ENCODE data around the gene APELA.
"Not testable (repeated sequence)": the region's sequence is repeated elsewhere in the genome, so short reads cannot be mapped to it uniquely, and the experiment has no call there.

The APELA gene

DNA sequence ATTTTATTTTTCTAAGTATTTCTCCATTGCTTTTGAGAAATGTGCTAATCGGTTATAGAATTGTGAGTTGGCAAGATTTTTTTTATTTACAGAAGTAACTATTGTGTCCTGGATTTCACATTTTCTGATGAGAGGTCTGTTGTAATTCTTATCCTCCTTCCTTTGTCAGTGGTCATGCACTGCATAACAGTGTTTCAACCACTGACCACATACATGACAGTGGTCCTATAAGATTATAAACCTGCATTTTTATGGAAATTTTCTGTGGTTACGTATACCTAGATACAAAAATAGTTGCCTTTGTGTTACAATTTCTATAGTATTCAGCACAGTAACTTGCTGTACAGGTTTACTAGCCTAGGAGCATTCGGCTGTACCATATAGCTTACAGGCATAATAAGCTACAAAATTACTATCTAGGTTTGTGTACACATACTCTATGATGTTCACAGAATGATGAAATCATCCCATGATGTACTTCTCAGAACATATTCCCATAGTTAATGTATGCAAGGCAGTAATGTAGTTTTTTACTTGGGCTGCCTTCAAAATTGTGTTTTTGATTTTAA, 47.8 kb downstream of the APELA start:
- DNase-seq (ENCODE audit: low spot score) (no peak), FAIRE-seq (no peak)

DNA sequence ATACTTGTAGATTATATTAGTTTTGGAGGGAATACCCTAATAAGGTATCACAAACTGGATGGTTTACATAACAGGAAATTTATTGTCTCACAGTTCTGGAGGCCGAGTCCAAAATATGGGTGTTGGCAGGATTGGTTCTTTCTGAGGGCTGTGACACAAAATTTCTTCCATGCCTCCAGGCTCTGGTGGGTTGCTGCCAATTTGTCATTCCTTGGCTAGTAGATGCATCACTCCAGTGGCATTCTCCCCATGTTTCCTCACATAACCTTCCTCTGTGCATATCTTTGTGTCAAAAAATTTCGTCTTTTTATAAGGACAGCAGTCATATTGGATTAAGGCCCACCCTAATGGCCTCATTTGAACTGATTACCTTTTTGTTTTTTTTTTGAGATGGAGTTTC, 49.3 kb downstream of the APELA start:
- no peak for DNase-seq (ENCODE audit: low spot score)
- no peak for FAIRE-seq

DNA sequence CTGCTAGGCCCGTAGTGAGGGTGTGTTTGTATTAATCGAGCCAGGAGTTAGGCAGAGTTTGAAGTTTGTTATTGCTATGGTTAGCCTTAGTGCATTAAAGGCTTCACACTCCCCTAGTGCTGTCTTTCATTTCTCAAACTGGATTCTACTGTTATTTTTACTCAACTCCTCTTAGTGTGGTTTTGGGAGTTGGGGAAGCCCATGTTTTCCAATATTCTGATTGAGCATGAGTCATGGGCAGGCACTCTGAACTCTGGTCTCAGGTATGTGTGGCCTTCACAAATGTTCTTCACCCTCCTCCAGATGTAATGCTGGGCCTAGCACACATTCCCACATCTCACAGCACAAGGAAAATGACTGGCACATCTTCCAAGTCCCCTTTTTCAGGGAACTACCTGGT, 50.1 kb downstream of the APELA start:
- FAIRE-seq: peak; percentile 40
- not testable (repeated sequence) for DNase-seq (ENCODE audit: low spot score)

DNA sequence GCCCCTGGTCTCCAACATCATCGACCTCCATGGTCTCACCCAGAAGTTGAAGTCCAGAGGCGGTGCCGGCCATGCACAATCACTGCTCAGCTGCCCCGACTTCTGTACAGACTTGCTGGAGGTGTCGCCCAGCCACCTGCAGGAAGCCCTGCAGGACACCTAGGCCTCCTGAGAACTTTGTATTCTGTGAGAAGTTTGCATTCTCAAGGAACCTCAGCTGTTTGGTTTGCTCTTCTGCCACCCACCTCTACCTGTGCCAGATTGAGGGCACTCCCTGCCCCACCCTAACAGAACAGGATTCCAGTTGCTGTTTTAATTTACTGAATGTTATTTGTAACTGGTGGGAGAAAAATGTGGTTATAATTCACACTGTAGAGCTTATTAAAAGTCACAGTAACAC, 53.7 kb downstream of the APELA start:
- no peak for DNase-seq (ENCODE audit: low spot score)
- FAIRE-seq: no peak

DNA sequence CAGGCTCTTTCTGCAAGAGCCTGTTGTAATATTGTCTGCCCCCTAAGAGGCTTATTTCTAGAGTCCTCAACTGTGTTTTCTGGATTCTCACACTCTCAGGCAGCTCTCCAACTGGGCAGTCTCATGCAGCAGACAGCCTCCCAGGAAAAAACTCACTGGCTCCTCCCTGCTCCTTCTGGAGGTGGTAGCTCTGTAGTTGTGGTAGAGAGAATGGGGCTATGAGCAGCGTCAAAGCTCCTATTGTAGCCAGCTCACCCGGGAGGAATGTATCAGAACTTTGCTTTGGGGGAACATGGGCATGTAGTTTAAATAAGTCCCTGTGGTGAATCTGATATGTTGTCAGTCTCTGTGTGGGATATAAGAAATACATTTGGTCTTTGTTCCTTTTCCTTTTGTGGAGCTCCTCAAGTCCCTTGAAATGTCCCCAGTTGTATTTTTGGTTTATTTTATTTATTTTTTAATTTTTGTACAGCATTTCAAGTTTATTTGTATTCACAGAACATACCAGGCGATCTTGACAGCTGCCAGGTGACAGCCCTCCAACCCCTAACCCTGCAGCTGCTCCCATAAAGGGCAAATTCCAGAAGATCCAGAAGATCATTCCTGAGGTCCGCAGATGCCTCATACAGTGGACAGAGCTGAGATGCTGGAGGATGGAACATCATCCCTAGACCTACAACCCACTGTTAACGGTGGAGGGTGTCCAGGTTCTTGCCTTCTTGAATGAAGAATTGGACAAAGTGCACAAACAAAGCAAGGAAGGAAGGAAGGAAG, 54.8 kb downstream of the APELA start:
- DNase-seq (ENCODE audit: low spot score) (peak; percentile 49), FAIRE-seq (no peak)

DNA sequence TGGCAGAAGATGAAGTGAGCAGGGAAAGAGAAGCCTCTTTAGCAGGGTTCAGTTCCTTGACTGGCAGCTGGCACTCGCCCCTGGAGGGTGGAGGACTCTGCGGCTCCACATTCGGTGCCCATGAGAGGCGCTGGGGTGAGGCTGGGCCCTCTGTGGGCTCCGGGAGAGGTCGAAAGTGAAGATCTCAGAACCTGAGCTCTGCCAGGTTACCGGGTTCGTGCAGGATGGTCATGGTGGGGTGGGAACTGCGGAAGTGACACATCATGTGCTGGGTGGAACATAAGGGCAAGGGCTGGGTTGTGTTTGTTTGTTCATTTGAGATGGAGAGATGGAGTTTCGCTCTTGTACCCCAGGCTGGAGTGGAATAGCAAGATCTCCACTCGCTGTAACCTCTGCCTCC, 56.3 kb downstream of the APELA start:
- DNase-seq (ENCODE audit: low spot score) (no peak), FAIRE-seq (no peak)

DNA sequence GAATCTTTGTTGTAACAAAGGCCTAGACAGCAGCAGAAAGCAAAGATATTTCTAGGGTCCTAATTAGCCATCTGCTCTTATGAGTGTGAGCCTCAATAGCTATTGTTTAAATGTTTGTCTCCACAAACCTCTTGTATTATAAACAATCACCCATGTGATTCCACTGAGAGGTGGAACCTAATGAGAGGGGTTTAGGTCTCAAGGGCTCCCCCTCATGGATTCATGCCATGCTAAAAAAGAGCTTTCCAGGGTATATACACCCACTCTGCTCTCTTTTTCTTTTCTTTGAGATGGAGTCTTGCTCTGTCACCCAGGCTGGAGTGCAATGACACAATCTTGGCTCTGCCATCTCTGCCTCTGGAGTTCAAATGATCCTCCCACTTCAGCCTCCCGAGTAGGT, 58.4 kb downstream of the APELA start:
- no peak for FAIRE-seq
- no peak for DNase-seq (ENCODE audit: low spot score)

DNA sequence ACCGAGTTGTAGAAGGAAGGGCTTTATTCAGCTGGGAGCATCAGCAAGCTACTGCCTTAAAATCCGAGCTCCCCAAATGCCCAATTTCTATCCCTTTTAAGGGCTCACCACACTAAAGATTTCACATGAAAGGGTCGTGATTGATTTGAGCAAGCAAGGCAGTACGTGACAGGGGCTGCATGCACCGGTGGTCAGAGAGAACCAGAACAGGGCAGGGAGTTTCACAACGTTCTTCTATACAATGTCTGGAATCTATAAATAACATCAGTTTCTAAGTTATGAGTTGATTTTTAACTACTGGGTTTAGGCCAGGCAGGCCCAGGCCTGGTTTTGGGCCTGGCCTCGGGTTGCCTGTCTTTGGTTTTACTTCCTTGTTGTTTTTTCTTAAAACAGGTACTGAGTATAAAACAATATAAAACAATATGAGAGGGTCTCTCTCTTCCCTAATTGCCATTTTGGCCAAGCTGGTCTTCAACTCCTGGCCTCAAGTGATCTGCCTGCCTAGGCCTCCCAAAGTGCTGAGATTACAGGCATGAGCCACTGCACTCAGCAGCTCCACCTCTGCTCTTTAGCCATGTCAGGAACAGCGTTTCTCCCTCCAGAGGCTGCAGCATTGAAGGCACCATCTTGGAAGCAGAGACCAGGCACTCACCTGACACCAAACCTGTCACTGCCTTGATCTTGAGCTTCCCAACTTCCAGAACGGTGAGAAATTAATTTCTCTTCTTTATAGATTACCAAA, 59.1 kb downstream of the APELA start:
- DNase-seq (ENCODE audit: low spot score); FAIRE-seq: not testable (repeated sequence)

DNA sequence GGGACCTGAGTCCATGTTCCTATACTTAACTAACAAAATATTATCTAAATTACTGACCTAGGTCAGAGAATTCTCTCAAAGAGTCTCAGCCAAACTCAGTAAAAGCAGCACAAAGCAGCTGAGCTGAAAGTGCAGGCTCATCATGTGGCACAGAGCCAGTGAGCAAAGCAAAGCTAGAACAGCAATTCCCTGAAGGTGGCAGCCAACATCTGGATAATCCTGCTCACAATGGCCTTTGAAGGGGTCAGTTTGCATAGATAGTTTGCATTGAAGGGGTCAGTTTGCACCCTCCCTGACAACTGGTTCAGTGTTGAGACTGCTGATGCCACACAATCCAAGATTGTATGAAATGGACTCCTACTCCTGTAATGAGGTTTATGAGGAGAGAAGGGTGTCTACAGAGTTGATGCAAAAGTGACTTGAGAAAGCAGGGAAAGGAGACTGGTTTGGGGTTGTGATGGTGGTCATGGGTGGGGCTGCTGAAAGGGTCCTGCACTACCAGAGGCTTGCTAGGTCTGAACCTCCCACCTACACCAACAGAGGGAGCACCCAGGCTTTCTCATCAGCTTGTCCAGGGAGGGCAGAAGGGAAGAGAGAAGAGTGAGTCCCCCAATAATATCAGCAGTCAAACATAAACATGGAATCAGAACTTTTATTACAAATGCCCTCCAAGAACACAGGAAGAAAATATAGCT, 60.7 kb downstream of the APELA start:
- FAIRE-seq (no peak), DNase-seq (ENCODE audit: low spot score) (no peak)

DNA sequence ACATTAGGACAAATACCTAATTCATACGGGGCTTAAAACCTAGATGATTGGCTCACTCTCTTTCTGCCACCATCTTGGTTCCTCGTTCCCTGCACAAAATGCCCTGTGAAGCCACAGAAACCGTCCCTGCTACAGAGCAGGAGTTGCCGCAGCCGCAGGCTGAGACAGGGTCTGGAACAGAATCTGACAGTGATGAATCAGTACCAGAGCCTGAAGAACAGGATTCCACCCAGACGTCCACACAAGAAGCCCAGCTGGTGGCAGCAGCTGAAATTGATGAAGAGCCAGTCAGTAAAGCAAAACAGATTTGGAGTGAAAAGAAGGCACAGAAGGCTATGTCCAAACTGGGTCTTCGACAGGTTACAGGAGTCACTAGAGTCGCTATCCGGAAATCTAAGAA, 66.2 kb downstream of the APELA start:
- FAIRE-seq (no peak), DNase-seq (ENCODE audit: low spot score) (no peak)

DNA sequence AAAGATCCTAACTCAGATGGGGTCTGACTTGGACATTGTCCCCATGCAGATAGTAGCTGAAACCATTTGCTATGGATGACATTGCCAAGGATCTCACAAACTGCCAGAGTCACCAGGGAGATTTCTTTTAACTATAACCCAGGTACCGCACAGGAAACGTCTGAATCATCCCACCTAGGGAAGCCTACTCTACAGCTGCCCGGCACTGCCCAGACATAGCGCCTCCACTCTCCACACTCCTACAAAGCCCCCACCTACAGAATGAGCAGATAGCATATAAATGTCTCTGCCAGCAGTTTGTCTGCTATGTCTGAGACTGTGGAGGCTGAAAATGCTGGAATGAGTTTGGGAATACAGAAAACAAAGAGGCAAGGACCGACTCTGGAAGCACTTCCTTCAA, 68.2 kb downstream of the APELA start:
- FAIRE-seq: no peak

DNA sequence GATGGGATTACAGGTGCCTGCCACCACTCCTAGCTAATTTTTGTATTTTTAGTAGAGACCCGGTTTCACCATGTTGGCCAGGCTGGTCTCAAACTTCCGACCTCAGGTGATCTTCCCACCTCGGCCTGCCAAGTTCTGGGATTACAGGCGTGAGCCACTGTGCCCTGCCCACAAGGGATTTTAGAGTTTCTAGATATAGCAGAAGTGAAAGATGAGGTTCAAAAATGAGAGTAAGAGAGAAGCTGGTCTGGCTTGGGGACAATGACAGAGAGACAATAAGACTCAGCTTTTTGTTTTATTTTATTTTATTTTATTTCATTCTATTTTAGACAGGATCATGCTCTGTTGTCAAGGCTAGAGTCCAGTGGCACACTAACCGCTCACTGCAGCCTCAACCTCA, 69.8 kb downstream of the APELA start:
- DNase-seq (ENCODE audit: low spot score): no peak
- no peak for FAIRE-seq

More for the DNA sequence above, 68.2 kb downstream of the APELA start:
- no peak for DNase-seq (ENCODE audit: low spot score)

Data from urothelium cell line (cell line).